ENCODE measurements around the gene TENM3. TPM values are rescaled to one million over a fixed set of nuclear protein-coding genes. Genes with fewer than 3 reads are reported as not detected.

Gene TENM3
- total RNA-seq, 1 experiment from 2014 or later = not detected

- Histone ChIP-seq H3K27ac (no peak overlapping the region), H3K36me3 (ENCODE audit: low read depth) (no peaks in the 10 kb centered on the region), H2AFZ (no peak overlapping the region), H3K79me2 (ENCODE audit: low read depth) (no peaks in the 10 kb centered on the region), H3K9me2 (ENCODE audit: insufficient read depth) (no peaks in the 10 kb centered on the region), H3K27me3 (ENCODE audit: insufficient read depth, low read depth) (peaks cover 6% of the 10 kb centered on the region; the same call in 1 of the 2 replicates), H3K4me1 (replicated peaks; ENCODE audit: insufficient read depth) (no peaks in the 10 kb centered on the region), H4K20me1 (ENCODE audit: insufficient read depth) (no peaks in the 10 kb centered on the region), H3F3A (ENCODE audit: insufficient read depth, low read depth) (no peaks in the 10 kb centered on the region), H3K4me3 (no peak overlapping the region), H3K4me2 (no peak overlapping the region), H3K9me3 (ENCODE audit: insufficient read depth, low read depth) (no peaks in the 10 kb centered on the region)
- intact Hi-C loops (cut with micrococcal nuclease; ENCODE audit: unreplicated experiment) = no loop called here
- BruUV-seq (replicated peaks) = no TSS peak
- POLR2A ChIA-PET (ENCODE audit: unreplicated experiment) = no interaction called here
- CTCF ChIA-PET = no interaction called here
- DNase-seq = no peak
- TF ChIP-seq EZH2 (IDR thresholded peaks at IDR 0.05; ENCODE audit: low read depth) = no peak
- TF ChIP-seq CTCF (conservative IDR thresholded peaks at IDR 0.05) = no peak
These were observed 23.7 kb upstream of the TENM3 start for GRCh38 chr4:182219411-182220056.

GRCh38 chr4:182221987-182222386 is 21.2 kb upstream of the TENM3 start:
- Histone ChIP-seq H3K27me3 (ENCODE audit: insufficient read depth, low read depth) (peaks cover 11% of the 10 kb centered on the region; the same call in 1 of the 2 replicates), H3F3A (ENCODE audit: insufficient read depth, low read depth) (no peaks in the 10 kb centered on the region), H3K9me3 (ENCODE audit: insufficient read depth, low read depth) (no peaks in the 10 kb centered on the region), H3K4me2 (no peak overlapping the region), H3K36me3 (ENCODE audit: low read depth) (no peaks in the 10 kb centered on the region), H3K9me2 (ENCODE audit: insufficient read depth) (no peaks in the 10 kb centered on the region), H4K20me1 (ENCODE audit: insufficient read depth) (no peaks in the 10 kb centered on the region), H2AFZ (no peak overlapping the region), H3K27ac (no peak overlapping the region), H3K4me1 (replicated peaks; ENCODE audit: insufficient read depth) (no peaks in the 10 kb centered on the region), H3K79me2 (ENCODE audit: low read depth) (no peaks in the 10 kb centered on the region), H3K4me3 (no peak overlapping the region)
- no TSS peak for BruUV-seq (replicated peaks)
- CTCF ChIA-PET = no interaction called here
- POLR2A ChIA-PET (ENCODE audit: unreplicated experiment) = no interaction called here
- TF ChIP-seq CTCF (conservative IDR thresholded peaks at IDR 0.05) (no peak), EZH2 (IDR thresholded peaks at IDR 0.05; ENCODE audit: low read depth) (no peak)
- DNase-seq = no peak
- intact Hi-C loops (cut with micrococcal nuclease; ENCODE audit: unreplicated experiment) = no loop called here

DNA sequence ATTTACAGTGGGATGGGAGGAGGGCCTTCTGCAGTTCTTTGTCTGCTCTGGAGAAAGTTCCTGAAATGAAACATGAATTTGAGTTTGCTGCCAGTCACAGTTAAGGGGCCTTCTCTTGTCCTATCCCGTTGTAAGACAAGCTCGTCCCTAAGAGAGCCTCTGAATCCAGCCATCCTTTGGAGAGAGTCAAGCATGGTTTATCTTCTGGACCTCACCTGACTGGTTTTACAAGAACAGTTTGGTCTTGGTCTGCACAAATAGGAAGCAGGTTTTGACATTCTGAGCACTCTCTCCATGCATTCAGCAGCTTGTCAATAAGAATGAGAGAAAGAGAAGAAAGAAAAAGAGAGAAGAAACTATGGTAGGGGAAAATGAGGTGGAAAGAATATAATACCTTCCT is 20.4 kb upstream of the TENM3 start:
- BruUV-seq (replicated peaks) = no TSS peak
- H2AFZ ChIP-seq = no peak overlapping the region
- TF ChIP-seq CTCF (conservative IDR thresholded peaks at IDR 0.05) (no peak), EZH2 (IDR thresholded peaks at IDR 0.05; ENCODE audit: low read depth) (no peak)
- peaks cover 11% of the 10 kb centered on the region; the same call in 1 of the 2 replicates for H3K27me3 ChIP-seq (ENCODE audit: insufficient read depth, low read depth)
- ChIA-PET POLR2A (ENCODE audit: unreplicated experiment) (no interaction called here), CTCF (no interaction called here)
- no peaks in the 10 kb centered on the region for H3K79me2 ChIP-seq (ENCODE audit: low read depth)
- H3K27ac ChIP-seq = no peak overlapping the region
- H3K4me3 ChIP-seq = no peak overlapping the region
- no peaks in the 10 kb centered on the region for H4K20me1 ChIP-seq (ENCODE audit: insufficient read depth)
- intact Hi-C loops (cut with micrococcal nuclease; ENCODE audit: unreplicated experiment) = no loop called here
- no peak overlapping the region for H3K4me2 ChIP-seq
- no peaks in the 10 kb centered on the region for H3K36me3 ChIP-seq (ENCODE audit: low read depth)
- no peak for DNase-seq
- no peaks in the 10 kb centered on the region for H3K9me3 ChIP-seq (ENCODE audit: insufficient read depth, low read depth)
- no peaks in the 10 kb centered on the region for H3K4me1 ChIP-seq (replicated peaks; ENCODE audit: insufficient read depth)
- no peaks in the 10 kb centered on the region for H3K9me2 ChIP-seq (ENCODE audit: insufficient read depth)
- no peaks in the 10 kb centered on the region for H3F3A ChIP-seq (ENCODE audit: insufficient read depth, low read depth)
